Eye (tissue), 1 donor: Measurements from ENCODE around the gene SYT9.
A peak's percentile ranks its signal among the peaks of the same experiment; 100 is the strongest.

ENCODE experiments used
- DNase-seq: peaks from one replicate; pipeline ENCODE4 v3.0.0-alpha.2; 2015

SYT9 gene

GRCh38 chr11:7251836-7252682 lies at the start of gene SYT9:
TSS of gene SYT9 (plus strand) at chr11:7251904. CDS start at chr11:7252187, 283 bp downstream.
- DNase-seq, result peak; percentile 88

- DNase-seq, result no peak
Observed at GRCh38 chr11:7202412-7202811, 49.3 kb upstream of the SYT9 start.

- no peak for DNase-seq
Observed at GRCh38 chr11:7204778-7205177, 46.9 kb upstream of the SYT9 start.

GRCh38 chr11:7208391-7208790 lies 43.3 kb upstream of the SYT9 start:
- no peak for DNase-seq

- no peak for DNase-seq
Observed at GRCh38 chr11:7219491-7219890, 32.2 kb upstream of the SYT9 start.

- DNase-seq, result no peak
Observed at GRCh38 chr11:7220636-7221035, 31.1 kb upstream of the SYT9 start.

GRCh38 chr11:7222619-7223018 lies 29.1 kb upstream of the SYT9 start:
- DNase-seq, result peak; percentile 47

- DNase-seq, result no peak
Observed at GRCh38 chr11:7239877-7240276, 11.8 kb upstream of the SYT9 start.

- DNase-seq, result no peak
Observed at GRCh38 chr11:7245341-7245740, 6.4 kb upstream of the SYT9 start.

GRCh38 chr11:7246179-7246578 lies 5.5 kb upstream of the SYT9 start:
- no peak for DNase-seq

- no peak for DNase-seq
Observed at GRCh38 chr11:7250166-7250565, 1.5 kb upstream of the SYT9 start.

- no peak for DNase-seq
Observed at GRCh38 chr11:7251487-7251835, 243 bp upstream of the SYT9 start.

- DNase-seq, result no peak
Observed at GRCh38 chr11:7252683-7253213, 1.0 kb downstream of the SYT9 start.

GRCh38 chr11:7253800-7254199 lies 2.1 kb downstream of the SYT9 start:
- no peak for DNase-seq

GRCh38 chr11:7254731-7255291 lies 3.1 kb downstream of the SYT9 start:
- DNase-seq, result no peak

- DNase-seq, result no peak
Observed at GRCh38 chr11:7256943-7257342, 5.2 kb downstream of the SYT9 start.

GRCh38 chr11:7257724-7258123 lies 6.0 kb downstream of the SYT9 start:
- peak; percentile 33 for DNase-seq

- no peak for DNase-seq
Observed at GRCh38 chr11:7261578-7261977, 9.9 kb downstream of the SYT9 start.

- DNase-seq, result no peak
Observed at GRCh38 chr11:7262672-7263071, 11.0 kb downstream of the SYT9 start.

- DNase-seq, result no peak
Observed at GRCh38 chr11:7263842-7264241, 12.1 kb downstream of the SYT9 start.

- no peak for DNase-seq
Observed at GRCh38 chr11:7268758-7269157, 17.1 kb downstream of the SYT9 start.

GRCh38 chr11:7270233-7270865 lies 18.6 kb downstream of the SYT9 start:
- no peak for DNase-seq

GRCh38 chr11:7272373-7272772 lies 20.7 kb downstream of the SYT9 start:
- no peak for DNase-seq

GRCh38 chr11:7275133-7275532 lies 23.4 kb downstream of the SYT9 start:
- DNase-seq, result no peak
